GM19467 (cell line): Measurements from ENCODE around the gene AXDND1.
"Not testable (repeated sequence)": the region's sequence is repeated elsewhere in the genome, so short reads cannot be mapped to it uniquely, and the experiment has no call there.

Experiments
- ATAC-seq: cut with Tn5 transposase; IDR thresholded peaks from one replicate; pipeline ENCODE4 v1.9.1; 2021; ENCODE audit warnings: mild to moderate bottlenecking, moderate library complexity; ENCODE audit not compliant: unreplicated experiment

AXDND1 gene

DNA sequence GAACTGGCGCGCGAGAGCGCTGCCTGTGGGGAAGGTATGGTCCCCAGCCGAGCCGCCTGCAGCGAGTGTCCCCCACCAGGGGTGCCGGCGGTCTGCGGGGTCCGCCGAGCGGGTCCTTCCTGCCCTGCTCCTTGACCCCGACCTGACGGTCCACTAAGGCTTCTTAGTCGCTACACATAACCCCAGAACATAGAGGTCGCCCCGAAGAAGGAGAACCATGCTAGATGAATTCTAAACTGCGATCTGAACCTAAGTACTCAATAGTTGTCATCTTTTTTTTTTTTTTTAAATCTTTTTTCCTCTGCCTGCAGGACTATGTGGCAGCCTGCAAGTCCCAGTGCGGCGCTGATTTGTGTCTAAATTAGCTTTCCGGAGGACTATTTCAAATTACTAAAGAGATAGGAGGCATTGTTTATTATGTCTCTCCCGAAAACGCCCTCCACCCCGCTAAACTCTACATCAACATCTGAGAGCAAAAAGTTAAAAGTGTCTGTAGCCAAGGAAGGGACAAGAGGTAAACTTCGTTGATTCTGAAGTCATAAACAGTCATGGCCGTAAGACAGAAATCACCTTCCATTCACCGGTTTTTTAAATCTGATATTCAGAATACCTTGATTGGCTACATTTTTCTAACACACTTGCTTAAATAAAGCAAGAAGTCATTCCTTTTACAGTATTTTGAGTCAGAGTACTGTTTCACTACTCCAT, 476 bp downstream of the AXDND1 start:
- peak; percentile 26 for ATAC-seq

GRCh38 chr1:179369751-179370341, 4.1 kb downstream of the AXDND1 start:
- ATAC-seq: no peak

- no peak for ATAC-seq
Measured at GRCh38 chr1:179372160-179372559, 6.4 kb downstream of the AXDND1 start.

GRCh38 chr1:179376223-179376622, 10.5 kb downstream of the AXDND1 start:
- no peak for ATAC-seq

DNA sequence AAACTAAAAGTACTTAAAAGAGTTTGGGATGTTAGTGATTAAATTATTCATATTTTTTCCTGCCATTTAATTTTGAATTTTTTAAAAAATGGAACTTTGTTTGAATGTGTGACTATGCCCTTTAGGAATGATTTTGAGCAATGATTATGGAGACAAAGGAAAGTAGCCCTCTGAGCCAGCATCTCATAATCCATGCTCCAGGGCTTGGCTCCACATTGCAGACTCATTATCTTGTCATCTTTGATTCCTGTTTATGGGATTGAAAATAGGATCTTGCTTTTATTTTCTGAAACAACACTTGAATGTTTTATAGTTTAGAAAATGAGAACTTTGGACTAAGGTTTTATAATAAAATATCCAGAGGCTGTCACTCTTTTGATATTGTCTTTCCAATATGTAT, 14.5 kb downstream of the AXDND1 start:
- ATAC-seq: no peak

GRCh38 chr1:179384027-179384426, 18.3 kb downstream of the AXDND1 start:
- ATAC-seq: no peak

- ATAC-seq: no peak
Measured at GRCh38 chr1:179385510-179385909, 19.7 kb downstream of the AXDND1 start.

GRCh38 chr1:179393721-179394120, 27.9 kb downstream of the AXDND1 start:
- ATAC-seq: no peak

- not testable (repeated sequence) for ATAC-seq
Measured at GRCh38 chr1:179399399-179399798, 33.6 kb downstream of the AXDND1 start.

DNA sequence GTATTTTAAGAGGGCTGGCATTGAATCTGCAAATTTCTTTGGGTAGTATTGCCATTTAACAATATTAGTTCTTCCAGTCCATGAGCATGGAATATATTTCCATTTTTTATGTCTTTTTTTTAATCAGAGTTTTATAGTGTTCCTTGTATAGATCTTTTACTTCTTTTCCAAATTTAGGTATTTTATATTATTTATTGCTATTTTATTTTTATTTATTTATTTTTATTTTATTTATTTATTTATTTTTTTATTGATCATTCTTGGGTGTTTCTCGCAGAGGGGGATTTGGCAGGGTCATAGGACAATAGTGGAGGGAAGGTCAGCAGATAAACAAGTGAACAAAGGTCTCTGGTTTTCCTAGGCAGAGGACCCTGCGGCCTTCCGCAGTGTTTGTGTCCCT, 52.0 kb downstream of the AXDND1 start:
- not testable (repeated sequence) for ATAC-seq

- not testable (repeated sequence) for ATAC-seq
Measured at GRCh38 chr1:179418706-179419105, 52.9 kb downstream of the AXDND1 start.

- ATAC-seq: no peak
Measured at GRCh38 chr1:179424610-179425009, 58.8 kb downstream of the AXDND1 start.

- ATAC-seq: no peak
Measured at GRCh38 chr1:179425186-179425585, 59.4 kb downstream of the AXDND1 start.

- ATAC-seq: no peak
Measured at GRCh38 chr1:179437171-179437570, 71.4 kb downstream of the AXDND1 start.

- ATAC-seq: not testable (repeated sequence)
Measured at GRCh38 chr1:179439646-179440045, 73.9 kb downstream of the AXDND1 start.

- not testable (repeated sequence) for ATAC-seq
Measured at GRCh38 chr1:179440301-179440700, 74.5 kb downstream of the AXDND1 start.

GRCh38 chr1:179440971-179441370, 75.2 kb downstream of the AXDND1 start:
- ATAC-seq: no peak

DNA sequence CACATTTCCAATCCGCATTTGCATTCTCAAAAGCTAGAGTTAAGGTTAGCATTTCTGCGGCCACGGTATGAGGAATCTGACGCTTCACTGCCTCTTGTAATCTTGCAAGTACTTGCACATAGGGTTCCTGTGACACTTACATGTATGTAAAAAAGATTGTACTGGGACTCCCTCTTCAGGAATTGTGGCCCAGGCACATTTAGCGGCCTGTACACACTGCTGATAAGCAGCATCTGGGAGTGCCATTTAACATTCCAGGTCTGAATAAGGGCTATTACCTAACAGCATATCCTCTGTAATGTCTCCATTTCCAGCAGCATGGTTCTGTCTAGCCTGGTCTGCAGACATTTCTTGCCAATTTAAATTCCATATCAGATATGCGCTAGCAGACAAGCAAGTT, 75.7 kb downstream of the AXDND1 start:
- no peak for ATAC-seq

DNA sequence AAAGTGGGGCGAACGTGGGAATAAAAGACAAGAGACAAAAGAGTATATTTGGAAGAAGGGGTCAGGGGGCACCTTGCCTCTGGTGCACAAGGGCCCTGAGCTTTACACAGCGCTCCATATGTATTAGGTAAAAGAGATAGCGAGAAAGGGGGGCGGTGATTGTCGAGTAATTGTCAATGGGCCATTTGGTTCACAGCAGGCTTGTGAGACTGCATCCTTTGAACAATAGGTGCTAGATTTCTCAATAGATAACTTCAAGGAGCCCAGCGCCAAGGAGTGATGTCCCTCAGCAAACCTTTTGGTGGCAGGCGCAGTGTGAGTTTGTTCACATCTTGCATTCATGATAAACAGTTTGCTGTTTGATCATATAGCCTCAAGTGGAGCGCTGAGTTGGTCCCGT, 77.1 kb downstream of the AXDND1 start:
- ATAC-seq: not testable (repeated sequence)

- no peak for ATAC-seq
Measured at GRCh38 chr1:179445593-179445992, 79.8 kb downstream of the AXDND1 start.

DNA sequence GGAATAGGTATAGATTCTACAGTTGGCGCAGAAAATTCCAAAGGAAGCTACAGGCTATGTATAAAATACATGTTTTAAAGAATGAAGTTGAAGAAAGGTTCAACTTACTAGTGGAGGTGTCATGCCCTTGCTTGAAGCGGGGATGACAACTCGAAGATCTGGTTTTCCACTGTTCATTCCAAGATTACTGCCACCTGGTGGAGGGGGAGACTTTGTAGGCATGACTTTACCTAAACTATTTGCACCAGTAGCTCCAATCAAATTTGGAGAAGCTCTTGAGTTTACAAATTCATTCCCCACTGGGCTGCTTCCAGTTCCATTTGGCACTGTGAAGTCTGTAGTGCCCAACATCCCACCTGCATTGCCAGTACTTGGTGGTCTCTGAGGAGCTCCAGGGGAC, 81.7 kb downstream of the AXDND1 start:
- ATAC-seq: no peak

DNA sequence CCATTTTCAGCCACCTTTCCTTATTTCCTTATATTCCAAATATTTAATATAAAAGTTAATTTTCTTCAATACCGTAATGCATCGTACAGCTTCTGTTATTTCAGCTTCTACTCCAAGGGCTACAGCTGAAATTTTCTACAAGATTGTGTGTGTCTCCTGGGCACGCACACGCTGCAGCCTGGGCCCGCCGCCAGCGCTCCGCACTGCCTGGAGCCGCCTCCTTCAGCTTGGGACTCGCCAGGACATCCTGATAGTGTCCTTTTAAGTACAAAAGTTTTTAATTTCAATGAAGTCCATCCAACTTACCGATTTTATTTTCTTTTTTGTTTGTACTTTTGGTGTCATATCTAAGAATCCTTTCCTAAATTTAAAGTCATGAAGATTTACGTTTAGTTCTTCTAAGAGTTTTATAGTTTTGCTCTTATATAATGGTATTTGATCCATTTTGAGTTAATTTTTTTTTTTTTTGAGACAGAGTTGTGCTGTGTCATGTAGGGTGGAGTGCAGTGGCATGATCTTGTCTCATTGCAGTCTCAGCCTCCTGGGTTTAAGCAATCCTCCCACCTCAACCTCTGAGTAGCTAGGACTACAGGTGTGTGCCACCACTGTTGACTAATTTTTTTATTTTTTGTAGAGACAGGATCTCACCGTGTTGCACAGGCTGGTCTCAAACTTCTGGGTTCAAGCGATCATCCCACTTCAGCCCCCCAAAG, 82.8 kb downstream of the AXDND1 start:
- no peak for ATAC-seq
